ENCODE data around the gene SYNM.

The SYNM gene

DNA sequence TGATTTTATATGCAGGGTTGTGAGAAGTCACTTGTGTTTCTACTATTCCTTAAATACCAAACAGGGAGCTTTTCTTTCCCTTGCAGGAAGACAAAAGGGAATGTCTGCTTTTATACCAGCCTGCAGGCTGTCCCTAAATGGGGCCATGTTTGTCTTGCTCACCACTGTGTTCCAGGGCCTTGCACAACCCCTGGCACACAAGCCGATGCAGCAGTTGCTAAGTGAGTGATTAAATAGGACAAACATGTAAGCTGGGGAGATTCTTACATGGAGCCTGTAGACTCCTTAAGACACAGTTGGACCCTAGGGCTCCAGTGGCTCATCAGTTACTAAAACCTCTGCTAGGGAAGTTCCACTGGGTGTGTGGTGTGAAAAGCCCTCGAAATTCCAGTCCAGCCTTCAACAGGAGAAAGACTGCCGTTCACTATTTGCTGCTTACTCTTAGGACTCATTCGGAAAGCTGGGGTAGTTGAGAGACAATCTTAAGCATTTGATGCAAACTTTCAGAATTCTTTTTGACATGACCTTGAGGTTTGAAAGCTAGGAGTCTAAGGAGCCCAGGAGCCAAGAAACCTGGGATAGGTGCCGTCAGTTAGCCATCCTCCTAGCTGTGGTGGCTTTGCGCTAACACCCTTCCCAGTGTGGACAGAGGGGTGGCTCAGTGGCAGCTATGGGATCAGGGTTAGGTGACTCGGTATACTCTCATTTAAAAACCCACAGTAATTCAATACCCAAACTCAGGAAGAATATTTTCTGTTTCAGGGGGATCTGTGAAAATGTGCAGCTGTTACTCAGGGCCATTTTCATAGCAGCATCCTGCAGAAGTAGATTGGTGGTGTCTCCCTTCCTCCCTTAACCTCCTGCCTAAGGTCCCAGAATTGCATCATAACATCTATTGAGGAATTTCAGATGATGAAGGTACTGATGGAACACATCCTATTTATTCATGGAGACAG lies 39.1 kb downstream of the SYNM start:
- DNase-seq (ENCODE audit: extremely low read depth, low read depth): no peak
- no peak overlapping the region for H3K4me3 ChIP-seq (replicated peaks; ENCODE audit: low read depth, low read length)
- TF ChIP-seq, protein P1, sequence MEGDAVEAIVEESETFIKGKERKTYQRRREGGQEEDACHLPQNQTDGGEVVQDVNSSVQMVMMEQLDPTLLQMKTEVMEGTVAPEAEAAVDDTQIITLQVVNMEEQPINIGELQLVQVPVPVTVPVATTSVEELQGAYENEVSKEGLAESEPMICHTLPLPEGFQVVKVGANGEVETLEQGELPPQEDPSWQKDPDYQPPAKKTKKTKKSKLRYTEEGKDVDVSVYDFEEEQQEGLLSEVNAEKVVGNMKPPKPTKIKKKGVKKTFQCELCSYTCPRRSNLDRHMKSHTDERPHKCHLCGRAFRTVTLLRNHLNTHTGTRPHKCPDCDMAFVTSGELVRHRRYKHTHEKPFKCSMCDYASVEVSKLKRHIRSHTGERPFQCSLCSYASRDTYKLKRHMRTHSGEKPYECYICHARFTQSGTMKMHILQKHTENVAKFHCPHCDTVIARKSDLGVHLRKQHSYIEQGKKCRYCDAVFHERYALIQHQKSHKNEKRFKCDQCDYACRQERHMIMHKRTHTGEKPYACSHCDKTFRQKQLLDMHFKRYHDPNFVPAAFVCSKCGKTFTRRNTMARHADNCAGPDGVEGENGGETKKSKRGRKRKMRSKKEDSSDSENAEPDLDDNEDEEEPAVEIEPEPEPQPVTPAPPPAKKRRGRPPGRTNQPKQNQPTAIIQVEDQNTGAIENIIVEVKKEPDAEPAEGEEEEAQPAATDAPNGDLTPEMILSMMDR (IDR thresholded peaks at IDR 0.05; ENCODE audit: low read depth, low read length, missing control alignments): no peak

DNA sequence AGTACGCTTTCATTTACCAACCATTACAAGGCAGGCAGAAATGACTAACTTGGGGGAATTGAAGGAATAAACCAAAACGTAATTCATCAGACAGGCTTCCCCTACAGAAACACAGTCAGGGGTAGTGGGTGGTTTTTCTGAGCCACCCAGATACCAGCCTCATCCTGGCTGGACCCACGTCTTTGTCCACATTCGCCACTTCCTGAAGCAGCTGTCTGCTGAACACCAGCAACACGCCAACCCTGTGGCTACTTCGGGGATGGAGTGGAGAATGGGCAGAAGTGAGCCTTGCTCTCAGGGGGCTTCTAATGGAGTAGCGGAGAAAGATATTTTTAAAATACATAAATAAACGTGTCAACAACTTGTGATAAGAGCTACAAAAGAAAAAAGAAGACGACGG lies 40.1 kb downstream of the SYNM start:
- DNase-seq (ENCODE audit: extremely low read depth, low read depth): no peak
- TF ChIP-seq, protein P1 (IDR thresholded peaks at IDR 0.05; ENCODE audit: low read depth, low read length, missing control alignments): no peak
- no peak overlapping the region for H3K4me3 ChIP-seq (replicated peaks; ENCODE audit: low read depth, low read length)

DNA sequence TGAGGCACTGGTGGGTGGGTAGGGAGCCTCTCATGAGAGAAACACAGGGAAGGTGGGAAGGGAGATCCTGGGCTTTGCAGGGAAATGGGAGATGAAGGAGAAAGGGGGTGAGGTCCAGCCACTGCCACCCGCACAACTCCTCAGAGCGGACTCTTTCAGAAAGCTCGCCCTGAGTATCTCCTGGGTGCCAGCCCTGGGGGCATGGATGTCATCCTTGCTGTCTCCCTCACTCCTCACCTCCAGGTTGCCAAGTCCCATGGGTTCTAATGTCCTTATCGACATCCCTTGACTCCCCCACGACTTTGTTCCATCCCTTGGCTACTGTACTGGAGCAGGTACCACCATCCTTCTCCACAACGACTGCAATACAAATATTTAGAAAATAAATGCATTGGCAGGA lies 40.9 kb downstream of the SYNM start:
- no peak for DNase-seq (ENCODE audit: extremely low read depth, low read depth)
- TF ChIP-seq, protein P1 (IDR thresholded peaks at IDR 0.05; ENCODE audit: low read depth, low read length, missing control alignments): no peak
- H3K4me3 ChIP-seq (replicated peaks; ENCODE audit: low read depth, low read length): no peak overlapping the region

DNA sequence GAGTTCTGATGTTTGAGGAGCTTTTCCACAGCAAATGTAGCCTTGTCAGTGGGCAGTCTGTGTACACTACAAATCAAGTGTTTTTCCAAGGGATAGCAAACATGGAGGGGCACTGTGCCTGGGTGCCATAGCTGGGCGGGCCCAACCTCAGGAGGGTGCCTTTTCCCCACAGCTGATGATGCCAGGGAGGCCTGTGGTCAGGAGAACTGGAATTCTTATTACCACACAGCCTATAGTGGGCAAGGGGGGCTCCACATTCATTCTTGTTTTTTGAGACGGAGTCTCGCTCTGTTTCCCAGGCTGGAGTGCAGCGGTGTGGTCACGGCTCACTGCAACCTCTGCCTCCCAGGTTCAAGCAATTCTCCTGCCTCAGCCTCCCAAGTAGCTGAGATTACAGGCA lies 41.8 kb downstream of the SYNM start:
- H3K4me3 ChIP-seq (replicated peaks; ENCODE audit: low read depth, low read length): no peak overlapping the region
- TF ChIP-seq, protein P1 (IDR thresholded peaks at IDR 0.05; ENCODE audit: low read depth, low read length, missing control alignments): no peak
- DNase-seq (ENCODE audit: extremely low read depth, low read depth): no peak

DNA sequence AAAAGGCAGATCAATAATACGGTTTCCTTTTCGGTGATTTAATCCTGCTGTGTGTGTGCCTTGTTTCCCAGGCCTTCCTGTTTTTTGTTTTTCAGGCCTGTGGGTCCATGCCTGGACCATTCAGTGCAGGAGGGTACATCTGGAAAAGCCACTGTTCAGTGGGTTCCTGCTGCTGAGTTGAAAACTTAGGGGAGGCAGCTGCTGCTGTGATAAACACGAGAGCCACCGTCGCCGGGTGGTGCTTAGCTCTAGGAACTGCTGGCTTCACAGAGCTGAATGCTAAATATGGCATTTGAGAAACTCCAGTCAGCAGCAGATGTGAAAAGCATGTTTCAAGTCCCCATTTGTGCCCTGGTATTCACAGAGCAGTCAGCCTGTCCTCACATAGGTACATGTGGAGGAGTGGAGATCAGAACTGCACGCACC lies 44.0 kb downstream of the SYNM start:
- DNase-seq (ENCODE audit: extremely low read depth, low read depth): no peak
- H3K4me3 ChIP-seq (replicated peaks; ENCODE audit: low read depth, low read length): no peak overlapping the region
- TF ChIP-seq, protein P1 (IDR thresholded peaks at IDR 0.05; ENCODE audit: low read depth, low read length, missing control alignments): no peak

DNA sequence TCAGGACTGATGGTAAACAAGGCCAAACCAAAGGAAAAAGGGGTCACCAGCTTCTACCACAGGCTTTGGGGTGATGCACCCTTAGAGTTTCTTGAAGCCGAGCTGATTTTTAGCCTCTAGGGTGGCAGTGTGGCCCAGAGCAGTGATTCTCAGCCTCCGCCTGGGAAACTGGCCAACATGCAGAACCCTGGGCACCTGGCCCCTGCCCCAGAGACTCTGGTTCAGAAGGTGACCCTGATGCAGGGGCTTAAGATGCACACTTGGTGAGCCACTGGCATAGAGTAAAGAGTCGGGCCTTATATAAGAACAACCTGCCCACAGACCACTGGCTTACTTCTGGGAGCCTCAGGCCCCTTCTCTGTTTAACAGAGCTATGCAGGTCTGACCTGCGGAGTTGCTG lies 44.5 kb downstream of the SYNM start:
- no peak for DNase-seq (ENCODE audit: extremely low read depth, low read depth)
- no peak overlapping the region for H3K4me3 ChIP-seq (replicated peaks; ENCODE audit: low read depth, low read length)
- TF ChIP-seq, protein P1 (IDR thresholded peaks at IDR 0.05; ENCODE audit: low read depth, low read length, missing control alignments): no peak

All from HFF-Myc (cell line).